ENCODE results near the gene AP3S2.

AP3S2 gene

GRCh38 chr15:89802986-89803824 is 90.6 kb downstream of the AP3S2 start:
- H3K4me3 ChIP-seq (ENCODE audit: control insufficient read depth, low read depth, low read length) = no peak overlapping the region
- no peak for DNase-seq (ENCODE audit: low read depth)
- no peak for TF ChIP-seq CTCF (IDR thresholded peaks at IDR 0.05; ENCODE audit: control insufficient read depth, insufficient read depth, low read depth, low read length, missing control alignments)

DNA sequence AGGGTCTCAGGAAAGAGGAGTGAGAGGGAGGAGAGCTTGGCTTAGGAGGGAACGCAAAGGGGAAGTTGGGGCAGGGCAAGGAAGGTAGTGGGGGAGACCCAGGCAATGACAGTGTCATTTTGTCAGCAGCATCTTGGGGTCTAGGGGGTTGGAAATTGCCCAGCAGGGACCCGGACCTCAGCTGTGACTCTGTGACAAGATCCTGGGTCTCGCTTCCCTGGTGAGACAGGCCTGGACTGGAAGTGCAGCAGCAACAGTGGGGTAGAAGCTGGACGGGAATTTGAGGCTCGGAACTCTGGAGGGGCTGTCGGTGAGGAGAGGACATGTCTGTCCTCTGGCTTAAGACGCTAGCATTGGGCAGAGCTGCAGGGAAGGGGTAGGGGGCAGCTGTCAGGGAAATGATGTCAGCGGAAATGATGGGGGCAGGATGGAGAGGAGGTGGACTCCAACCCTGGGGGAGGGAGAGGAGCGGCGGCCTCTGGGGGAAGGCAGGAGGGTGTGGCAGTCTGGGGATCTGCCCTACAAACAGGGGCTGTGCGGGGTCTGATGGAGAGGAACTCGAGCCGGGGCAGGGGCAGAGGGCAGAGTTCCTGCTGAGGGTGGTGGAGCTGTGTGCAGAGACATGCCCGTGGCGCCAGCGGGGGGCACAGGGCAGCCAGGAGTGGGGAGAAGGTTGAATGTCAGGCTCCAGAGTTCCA is 91.4 kb downstream of the AP3S2 start:
- no peak overlapping the region for H3K4me3 ChIP-seq (ENCODE audit: control insufficient read depth, low read depth, low read length)
- TF ChIP-seq CTCF (IDR thresholded peaks at IDR 0.05; ENCODE audit: control insufficient read depth, insufficient read depth, low read depth, low read length, missing control alignments) = no peak
- no peak for DNase-seq (ENCODE audit: low read depth)

- no peak for DNase-seq (ENCODE audit: low read depth)
- no peak overlapping the region for H3K4me3 ChIP-seq (ENCODE audit: control insufficient read depth, low read depth, low read length)
- no peak for TF ChIP-seq CTCF (IDR thresholded peaks at IDR 0.05; ENCODE audit: control insufficient read depth, insufficient read depth, low read depth, low read length, missing control alignments)
Measured at GRCh38 chr15:89801471-89802195, 92.2 kb downstream of the AP3S2 start.

DNA sequence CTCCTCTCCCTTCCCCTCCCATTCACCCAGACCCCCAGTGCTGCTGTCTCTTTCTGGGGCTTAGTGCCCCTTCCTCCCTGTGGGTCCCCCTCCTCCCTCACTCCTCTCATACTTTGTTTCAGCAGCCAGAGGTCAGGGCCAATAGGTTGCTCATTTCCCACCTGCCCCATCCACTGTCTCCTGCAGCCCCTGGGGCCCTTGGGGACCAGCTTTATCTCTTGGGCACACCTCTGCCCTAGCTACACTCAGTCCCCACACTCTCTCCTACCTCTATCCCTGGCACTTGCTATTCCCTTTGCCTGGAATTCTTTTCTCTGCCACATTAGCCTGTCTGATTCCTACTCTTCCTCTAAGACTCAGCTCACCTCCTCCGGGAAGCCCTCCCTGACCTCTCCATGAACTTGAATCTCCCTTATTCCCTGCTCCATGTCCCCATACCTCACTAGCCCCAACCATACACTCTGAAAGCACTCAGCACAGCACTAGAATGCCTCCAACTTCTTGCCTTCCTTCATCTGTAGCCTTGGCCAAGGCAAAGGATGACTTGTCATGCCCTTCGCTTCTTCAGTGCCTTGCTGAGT is 93.8 kb downstream of the AP3S2 start:
- no peak for TF ChIP-seq CTCF (IDR thresholded peaks at IDR 0.05; ENCODE audit: control insufficient read depth, insufficient read depth, low read depth, low read length, missing control alignments)
- DNase-seq (ENCODE audit: low read depth) = no peak

DNA sequence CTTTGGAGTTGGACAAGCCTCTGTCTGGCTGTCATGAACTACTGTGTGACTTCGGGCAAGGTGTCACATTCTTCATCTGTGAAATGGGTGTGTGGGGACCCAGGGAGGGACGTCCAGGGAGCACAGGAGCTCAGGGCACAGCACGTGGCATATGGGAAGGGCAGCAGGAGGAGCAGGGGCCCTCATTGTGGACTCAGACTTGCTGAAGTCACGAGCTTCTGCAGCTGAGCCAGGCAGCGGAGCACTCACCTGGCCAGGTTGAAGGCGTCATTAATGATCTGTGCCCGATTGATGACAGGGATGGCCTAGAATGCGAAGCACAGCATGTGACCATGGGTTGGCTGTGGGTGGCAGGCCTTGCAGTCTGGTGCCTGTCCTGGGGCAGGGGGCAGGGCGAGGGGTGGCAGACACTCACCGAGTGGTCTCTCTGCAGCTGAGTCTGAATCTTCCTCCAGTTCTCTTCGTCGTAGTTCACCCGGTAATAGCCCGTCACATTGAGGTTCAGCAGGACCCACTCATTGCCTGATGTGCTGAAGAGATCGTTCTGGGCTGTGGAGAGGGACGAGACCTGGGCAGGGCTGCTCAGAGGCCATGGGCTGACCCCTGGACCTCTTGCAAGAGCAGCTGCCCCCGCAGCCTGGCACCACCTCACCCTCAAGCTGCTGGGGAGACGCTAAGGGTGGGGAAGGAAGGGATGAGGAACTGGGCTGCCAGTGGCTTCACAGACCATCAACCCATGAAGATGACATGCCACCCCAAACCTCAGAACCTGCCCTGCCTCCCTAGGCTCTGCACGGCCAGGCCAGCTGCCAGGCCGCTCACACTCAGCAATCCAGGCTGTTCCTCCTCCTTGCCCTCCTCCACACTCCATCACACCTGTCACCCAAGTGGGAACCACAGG is 94.5 kb downstream of the AP3S2 start:
- no peak overlapping the region for H3K4me3 ChIP-seq (ENCODE audit: control insufficient read depth, low read depth, low read length)
- no peak for TF ChIP-seq CTCF (IDR thresholded peaks at IDR 0.05; ENCODE audit: control insufficient read depth, insufficient read depth, low read depth, low read length, missing control alignments)
- DNase-seq (ENCODE audit: low read depth) = no peak

More for the DNA sequence above, 93.8 kb downstream of the AP3S2 start:
- no peak overlapping the region for H3K4me3 ChIP-seq (ENCODE audit: control insufficient read depth, low read depth, low read length)
